ENCODE measurements around the gene CSF3R. TPM values are rescaled to one million over a fixed set of nuclear protein-coding genes. Genes with fewer than 3 reads are reported as not detected.

Gene CSF3R
- total RNA-seq, 1 donor from 2014 or later: 0.54 TPM

Other genes with a start within 250 kb of the CSF3R start
- 7.5 and 8.3 TPM in 2 replicates for gene SH3D21, start 176.5 kb downstream of the CSF3R start, total RNA-seq
- gene EVA1B, start 159.3 kb downstream of the CSF3R start, total RNA-seq: 10.6 and 10.9 TPM in 2 replicates
- gene STK40, start 97.0 kb downstream of the CSF3R start, total RNA-seq: 46.5 and 48.7 TPM in 2 replicates
- gene LSM10, start 85.0 kb downstream of the CSF3R start, total RNA-seq: 57.5 and 63.8 TPM in 2 replicates
- 0.39 and 0.96 TPM in 2 replicates for gene OSCP1, start 32.5 kb downstream of the CSF3R start, total RNA-seq
- 118 and 121 TPM in 2 replicates for gene MRPS15, start 18.5 kb downstream of the CSF3R start, total RNA-seq

Measured in activated T-helper 1 cell treated with anti-CD3 and anti-CD28 coated beads, Interleukin-12 subunit alpha, Interleukin-12 subunit beta, Interleukin-2, Interleukin-4 antibody, amounts not matched to agents 30 ng/mL and 10 ng/mL and 1 ng/mL, durations not matched to agents 14 hours and 24 hours and 36 hours (primary cell).